WTC11 (cell line): ENCODE data around the gene CACNA1A.

Source experiments
- CTCF ChIP-seq: fragments of 200-600 bp; IDR thresholded peaks from 2 replicates; pipeline ENCODE4 v1.8.0; 2022; ENCODE audit warnings: antibody characterized with exemption
- E2F5 ChIP-seq: sonication (generic); formaldehyde crosslinking; IDR thresholded peaks from 2 replicates; pipeline ENCODE4 v1.8.1; 2022; ENCODE audit warnings: mild to moderate bottlenecking, moderate library complexity, missing genetic modification reagents
- ESRRA ChIP-seq: sonication (generic); formaldehyde crosslinking; IDR thresholded peaks from 2 replicates; pipeline ENCODE4 v1.8.1; 2022; ENCODE audit warnings: mild to moderate bottlenecking, missing genetic modification reagents, borderline replicate concordance
- ETV6 ChIP-seq: sonication (generic); formaldehyde crosslinking; IDR thresholded peaks from 2 replicates; pipeline ENCODE4 v1.8.1; 2022; ENCODE audit warnings: mild to moderate bottlenecking, missing genetic modification reagents
- GABPB1 ChIP-seq: sonication (generic); formaldehyde crosslinking; IDR thresholded peaks from 2 replicates; pipeline ENCODE4 v1.8.1; 2023; ENCODE audit warnings: mild to moderate bottlenecking, missing genetic modification reagents
- GTF2I ChIP-seq: fragments of 250-450 bp; sonication (Bioruptor Pico); conservative IDR thresholded peaks from 2 replicates; pipeline ENCODE4 v1.4.0; 2021; ENCODE audit warnings: mild to moderate bottlenecking
- IRF2 ChIP-seq: sonication (generic); formaldehyde crosslinking; IDR thresholded peaks from 2 replicates; pipeline ENCODE4 v1.8.0; 2022; ENCODE audit warnings: low read depth, missing genetic modification reagents, borderline replicate concordance
- JUN ChIP-seq: sonication (generic); formaldehyde crosslinking; IDR thresholded peaks from 2 replicates; pipeline ENCODE4 v1.8.0; 2023; ENCODE audit warnings: mild to moderate bottlenecking, missing genetic modification reagents
- MAX ChIP-seq: sonication (generic); formaldehyde crosslinking; IDR thresholded peaks from 2 replicates; pipeline ENCODE4 v1.8.0; 2022; ENCODE audit warnings: mild to moderate bottlenecking, missing genetic modification reagents
- MXD4 ChIP-seq: fragments of 250-450 bp; sonication (Bioruptor Pico); IDR thresholded peaks from 2 replicates; pipeline ENCODE4 v1.8.0; 2021; ENCODE audit warnings: mild to moderate bottlenecking, moderate library complexity, borderline replicate concordance
- SMAD3 ChIP-seq: sonication (generic); formaldehyde crosslinking; IDR thresholded peaks from 2 replicates; pipeline ENCODE4 v1.8.0; 2022; ENCODE audit warnings: missing genetic modification reagents, mild to moderate bottlenecking, borderline replicate concordance
- TEAD4 ChIP-seq: sonication (generic); formaldehyde crosslinking; IDR thresholded peaks from 2 replicates; pipeline ENCODE4 v1.8.0; 2022; ENCODE audit warnings: mild to moderate bottlenecking, missing genetic modification reagents
- TF ChIP-seq, protein P1 (sequence below): sonication (generic); formaldehyde crosslinking; IDR thresholded peaks from 2 replicates; pipeline ENCODE4 v1.8.0; 2022; ENCODE audit warnings: mild to moderate bottlenecking, missing genetic modification reagents

DNA sequence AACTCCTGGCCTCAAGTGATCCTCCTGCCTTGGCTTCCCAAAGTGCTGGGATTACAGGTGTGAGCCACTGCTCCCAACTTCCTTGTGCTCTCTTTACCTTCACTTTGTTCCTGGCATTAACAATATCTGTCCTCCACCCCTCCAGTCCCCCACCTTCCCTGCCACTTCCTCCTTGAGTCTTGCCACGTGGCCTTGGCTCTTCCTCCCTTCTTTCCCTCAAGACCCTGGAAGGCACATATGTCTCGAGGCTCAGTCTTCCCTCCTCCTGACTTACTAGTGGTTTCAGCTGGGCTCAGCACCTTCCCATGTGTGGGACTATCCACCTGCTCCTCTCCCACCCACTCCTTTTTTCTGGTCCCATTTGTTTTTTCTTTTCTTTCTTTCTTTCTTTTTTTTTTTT, 285.4 kb downstream of the CACNA1A start:
- TF ChIP-seq CTCF (no peak), IRF2 (CRISPR knock-in tag) (no peak), JUN (CRISPR knock-in tag) (no peak), ESRRA (CRISPR knock-in tag) (no peak), SMAD3 (CRISPR knock-in tag) (no peak), MXD4 (CRISPR knock-in tag) (no peak), GTF2I (CRISPR knock-in tag) (no peak), ETV6 (CRISPR knock-in tag) (no peak), E2F5 (CRISPR knock-in tag) (no peak), MAX (no peak), TEAD4 (CRISPR knock-in tag) (no peak), GABPB1 (CRISPR knock-in tag) (no peak)
- TF ChIP-seq, protein P1, sequence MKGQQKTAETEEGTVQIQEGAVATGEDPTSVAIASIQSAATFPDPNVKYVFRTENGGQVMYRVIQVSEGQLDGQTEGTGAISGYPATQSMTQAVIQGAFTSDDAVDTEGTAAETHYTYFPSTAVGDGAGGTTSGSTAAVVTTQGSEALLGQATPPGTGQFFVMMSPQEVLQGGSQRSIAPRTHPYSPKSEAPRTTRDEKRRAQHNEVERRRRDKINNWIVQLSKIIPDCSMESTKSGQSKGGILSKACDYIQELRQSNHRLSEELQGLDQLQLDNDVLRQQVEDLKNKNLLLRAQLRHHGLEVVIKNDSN (CRISPR knock-in tag): no peak
